B cell (primary cell): ENCODE measurements around the gene ZFHX2. TPM values are rescaled to one million over a fixed set of nuclear protein-coding genes. Genes with fewer than 3 reads are reported as not detected.

ENCODE experiments used
- ATAC-seq: fragments of 200-7000 bp; cut with Tn5 transposase; one replicate; pipeline ENCODE4 v1.10.0; 2021; ENCODE audit warnings: low read depth, mild to moderate bottlenecking, moderate number of reproducible peaks, moderate library complexity
- CTCF ChIA-PET: fragments of 350-600 bp; sonication (Branson Sonifier 250); formaldehyde crosslinking; loops from one replicate; lab custom pipeline; 2021; ENCODE audit warnings: antibody characterized with exemption, inconsistent platforms; lab: Charles Lee
- POLR2A ChIA-PET: fragments of 350-600 bp; sonication (Branson Sonifier 250); formaldehyde crosslinking; loops from one replicate; lab custom pipeline; 2021; ENCODE audit warnings: antibody characterized with exemption; lab: Charles Lee
- DNase-seq: peaks from one replicate; pipeline ENCODE4 v3.0.0; 2013
- H2AFZ ChIP-seq: 2 replicates; pipeline ENCODE4 v1.6.1; 2012; ENCODE audit warnings: mild to moderate bottlenecking, low read depth, low read length; ENCODE audit not compliant: insufficient read depth, poor library complexity, severe bottlenecking
- H3K27ac ChIP-seq, 2 donors: 1 replicate in 1 of 2; 2 replicates in 1 of 2; pipeline ENCODE4 v1.5.1; 2012 to 2013; ENCODE audit warnings: low read length in 2 of 2, mild to moderate bottlenecking in 2 of 2, moderate library complexity in 1 of 2
- H3K27me3 ChIP-seq, 4 experiments: fragments of 200-600 bp in 1 of 4; sonication (generic) in 1 of 4; replicated peaks in 1 of 4; 1 replicate in 2 of 4; 2 replicates in 2 of 4; pipeline versions ENCODE4 v1.6.1 to v1.7.0; 2013 to 2016; ENCODE audit warnings: low read length in 3 of 4, mild to moderate bottlenecking in 2 of 4, mixed read lengths in 1 of 4, moderate library complexity in 1 of 4; ENCODE audit not compliant: insufficient read depth in 4 of 4, control insufficient read depth in 3 of 4; ENCODE audit errors: control extremely low read depth in 1 of 4
- H3K36me3 ChIP-seq, 2 experiments: replicated peaks in 1 of 2; 1 replicate in 1 of 2; 2 replicates in 1 of 2; pipeline versions ENCODE4 v1.6.1 to v1.7.1; 2013; ENCODE audit warnings: low read length in 1 of 2; ENCODE audit not compliant: insufficient read depth in 2 of 2, control insufficient read depth in 1 of 2; ENCODE audit errors: control extremely low read depth in 1 of 2, extremely low read depth in 1 of 2
- H3K4me1 ChIP-seq, 2 donors: fragments of 200-600 bp in 1 of 2; sonication (generic) in 1 of 2; 1 replicate in 1 of 2; 2 replicates in 1 of 2; pipeline versions ENCODE4 v1.5.1 to v1.6.1; 2013 to 2017; ENCODE audit warnings: low read length in 2 of 2; ENCODE audit not compliant: control insufficient read depth in 2 of 2, insufficient read depth in 2 of 2
- H3K4me2 ChIP-seq: replicated peaks from 2 replicates; pipeline ENCODE3; 2012; ENCODE audit warnings: mild to moderate bottlenecking, low read depth, low read length; ENCODE audit not compliant: poor library complexity, severe bottlenecking
- H3K4me3 ChIP-seq, 5 experiments: fragments of 200-600 bp in 1 of 5; sonication (generic) in 1 of 5; 1 replicate in 3 of 5; 2 replicates in 2 of 5; pipeline versions ENCODE4 v1.5.1 to v1.7.0; 2011 to 2016; ENCODE audit warnings: low read length in 4 of 5, mild to moderate bottlenecking in 4 of 5, low read depth in 2 of 5, control low read depth in 1 of 5, moderate library complexity in 1 of 5; ENCODE audit not compliant: insufficient read depth in 1 of 5; ENCODE audit errors: control extremely low read depth in 1 of 5, extremely low read depth in 1 of 5
- H3K79me2 ChIP-seq: fragments of 200-600 bp; sonication (generic); one replicate; pipeline ENCODE4 v1.6.0; 2016; ENCODE audit warnings: low read length; ENCODE audit not compliant: control insufficient read depth, insufficient read depth
- H3K9ac ChIP-seq: fragments of 200-600 bp; sonication (generic); 2 replicates; pipeline ENCODE4 v1.6.1; 2017; ENCODE audit warnings: mild to moderate bottlenecking, low read length, moderate library complexity
- H3K9me3 ChIP-seq, 3 donors: one replicate each; pipeline versions ENCODE4 v1.6.1 to v1.7.1; 2013; ENCODE audit warnings: low read length in 2 of 3; ENCODE audit not compliant: control insufficient read depth in 2 of 3, insufficient read depth in 1 of 3; ENCODE audit errors: control extremely low read depth in 1 of 3
- H4K20me1 ChIP-seq: 2 replicates; pipeline ENCODE4 v1.6.0; 2012; ENCODE audit warnings: mild to moderate bottlenecking, low read length; ENCODE audit not compliant: insufficient read depth, control insufficient read depth, poor library complexity, severe bottlenecking
- H3K27ac Mint-ChIP-seq: one replicate; pipeline ENCODE4 v1.8.0; 2021; ENCODE audit warnings: mixed read lengths
- H3K27me3 Mint-ChIP-seq: one replicate; pipeline ENCODE4 v1.8.0; 2021; ENCODE audit warnings: mixed read lengths
- H3K4me1 Mint-ChIP-seq: one replicate; pipeline ENCODE4 v1.8.0; 2021; ENCODE audit warnings: mixed read lengths
- H3K4me3 Mint-ChIP-seq: one replicate; pipeline ENCODE4 v1.8.0; 2021; ENCODE audit warnings: mixed read lengths
- H3K9me3 Mint-ChIP-seq: one replicate; pipeline ENCODE4 v1.8.0; 2022; ENCODE audit warnings: mixed read lengths; ENCODE audit not compliant: insufficient read depth
- CTCF ChIP-seq: fragments of 200-600 bp; IDR thresholded peaks from one replicate; pipeline ENCODE4 v1.8.0; 2022; ENCODE audit warnings: antibody characterized with exemption, mild to moderate bottlenecking
- EZH2 ChIP-seq: IDR thresholded peaks from 2 replicates; pipeline ENCODE4 v1.6.1; 2012; ENCODE audit warnings: borderline replicate concordance, low read depth, mild to moderate bottlenecking, moderate library complexity, low read length; ENCODE audit not compliant: insufficient read depth, poor library complexity, severe bottlenecking
- WGBS: methylation state at CpG from one replicate; pipeline ENCODE4 v1.1.5; 2013; ENCODE audit warnings: missing lambda C conversion rate; ENCODE audit not compliant: insufficient coverage; 5-methylcytosine and 5-hydroxymethylcytosine counted together
- intact Hi-C: fragments of 100-400 bp; cut with micrococcal nuclease; formaldehyde crosslinking; loops from one replicate; pipeline ENCODE4 v1.10.0; 2022
- polyA plus RNA-seq: library from polyadenylated mRNA; depleted of rRNA; stranded (reverse); fragments of >200 nt; gene quantifications from 2 replicates; pipeline ENCODE4 v1.2.3, GENCODE V29; 2012
- total RNA-seq, 2 donors: library from RNA; stranded (reverse); fragments of 120-200 nt in 1 of 2; gene quantifications; 1 replicate in 1 of 2; 2 replicates in 1 of 2; pipeline versions ENCODE4 v1.2.3 to v1.2.4, GENCODE V29; 2013 to 2022

Gene ZFHX2
- total and polyA plus RNA-seq, 2 donors (not counting 1 experiment from before 2014, with no cell fraction given), result 0.21 to 2.5 TPM

- no peaks in the 10 kb centered on the region for H3K4me1 ChIP-seq
- H2AFZ ChIP-seq, result no peak overlapping the region
- Mint-ChIP-seq H3K4me3 (no peak overlapping the region), H3K27ac (no peak overlapping the region), H3K4me1 (no peaks in the 10 kb centered on the region), H3K27me3 (no peaks in the 10 kb centered on the region), H3K9me3 (no peaks in the 10 kb centered on the region)
- ChIA-PET POLR2A (interaction anchor here (0.5 to 0.9 kb wide), 2 partner anchors 78 to 79 kb away, joined by 3 to 4 read pairs; no protein-coding TSS in a partner anchor), CTCF (interaction anchor here (9.6 kb wide), 1 partner anchor 78 kb away, joined by 335 read pairs; the partner anchor contains the start of gene THTPA)
- DNase-seq (no peak), ATAC-seq (no peak)
- no peak overlapping the region for H3K9ac ChIP-seq
- TF ChIP-seq CTCF (no peak), EZH2 (no peak)
- no peaks in the 10 kb centered on the region for H3K79me2 ChIP-seq
- H3K4me2 ChIP-seq, result no peak overlapping the region
- H3K36me3 ChIP-seq, result peaks cover 10 to 40% of the 10 kb centered on the region in 2 experiments
- no peak overlapping the region for H3K4me3 ChIP-seq
- no peaks in the 10 kb centered on the region for H3K9me3 ChIP-seq
- intact Hi-C loops, result no loop called here
- H3K27ac ChIP-seq, result no peak overlapping the region
- no peaks in the 10 kb centered on the region for H3K27me3 ChIP-seq
- no peaks in the 10 kb centered on the region for H4K20me1 ChIP-seq
- WGBS, result 89% methylated on average over 2 of the region's 3 CpGs
Observed at GRCh38 chr14:23481362-23481970, 70.1 kb downstream of the ZFHX2 start.

GRCh38 chr14:23478109-23478759, 73.3 kb downstream of the ZFHX2 start:
- Histone ChIP-seq H3K9ac (no peak overlapping the region), H2AFZ (no peak overlapping the region), H3K36me3 (peaks cover 23 to 51% of the 10 kb centered on the region in 2 experiments), H3K79me2 (no peaks in the 10 kb centered on the region), H3K4me3 (no peak overlapping the region), H3K27me3 (no peaks in the 10 kb centered on the region), H3K4me2 (no peak overlapping the region), H3K4me1 (no peaks in the 10 kb centered on the region), H3K9me3 (no peaks in the 10 kb centered on the region), H3K27ac (peak overlapping the region in 1 of 2 donors; percentile 4), H4K20me1 (no peaks in the 10 kb centered on the region)
- ChIA-PET POLR2A (no interaction called here), CTCF (interaction anchor here (0.6 to 9.6 kb wide), 21 partner anchors 8 to 631 kb away, joined by 3 to 335 read pairs (median 4); partner anchors contain the start of genes AP1G2, NGDN, THTPA and ZFHX2)
- Mint-ChIP-seq H3K4me3 (no peak overlapping the region), H3K9me3 (no peaks in the 10 kb centered on the region), H3K27me3 (no peaks in the 10 kb centered on the region), H3K4me1 (no peaks in the 10 kb centered on the region), H3K27ac (no peak overlapping the region)
- peak; percentile 79 for DNase-seq
- TF ChIP-seq EZH2 (no peak), CTCF (peak; percentile 81)
- intact Hi-C loops, result loop anchor here (1.0 to 5.0 kb wide), 4 partner anchors 9 to 476 kb away; partner anchors contain the start of gene NGDN
- peak; percentile 73 for ATAC-seq
- no CpG with 5 or more reads among the region's 5 CpGs for WGBS
